IMR-90 (cell line): ENCODE results near the gene UBASH3A. TPM values are rescaled to one million over a fixed set of nuclear protein-coding genes. Genes with fewer than 3 reads are reported as not detected.
A peak's percentile ranks its signal among the peaks of the same experiment; 100 is the strongest.

Experiments
- ATAC-seq: fragments of 200-7000 bp; cut with Tn5 transposase; 2 replicates; pipeline ENCODE4 v1.9.1; 2020; ENCODE audit warnings: low read depth, mild to moderate bottlenecking, moderate library complexity
- BruUV-seq: library from RNA; stranded (reverse); fragments of 400-500 nt; replicated peaks from 2 replicates; lab custom pipeline; 2021; lab: Mats Ljungman, UMichigan
- CTCF ChIA-PET: fragments of 300-600 bp; formaldehyde crosslinking; extraction: SDS; loops from one replicate; lab custom pipeline; 2021; ENCODE audit warnings: antibody characterized with exemption; lab: Yijun Ruan, JAX
- POLR2A ChIA-PET: fragments of 300-600 bp; sonication (Branson Sonifier 250); formaldehyde crosslinking; loops from one replicate; lab custom pipeline; 2022; ENCODE audit warnings: antibody characterized with exemption; ENCODE audit not compliant: unreplicated experiment; lab: Charles Lee
- DNase-seq: peaks from one replicate; pipeline ENCODE4 v3.0.0; 2013
- H2AFZ ChIP-seq: replicated peaks from 2 replicates; pipeline ENCODE3; 2013; ENCODE audit warnings: low read length, mild to moderate bottlenecking; ENCODE audit not compliant: poor library complexity
- H2AK5ac ChIP-seq: 2 replicates; pipeline ENCODE4 v1.6.1; 2013; ENCODE audit warnings: low read depth, low read length, inconsistent platforms
- H2AK9ac ChIP-seq: replicated peaks from 2 replicates; pipeline ENCODE3; 2013; ENCODE audit warnings: mild to moderate bottlenecking, low read depth, low read length, moderate library complexity; ENCODE audit not compliant: poor library complexity
- H2BK120ac ChIP-seq: 2 replicates; pipeline ENCODE4 v1.6.1; 2013; ENCODE audit warnings: low read depth, low read length, inconsistent platforms
- H2BK15ac ChIP-seq: 3 replicates; pipeline ENCODE4 v1.6.1; 2013; ENCODE audit warnings: low read depth, low read length, inconsistent platforms
- H2BK20ac ChIP-seq: 2 replicates; pipeline ENCODE4 v1.6.1; 2013; ENCODE audit warnings: low read depth, mild to moderate bottlenecking, inconsistent platforms, low read length, moderate library complexity
- H2BK5ac ChIP-seq: 2 replicates; pipeline ENCODE4 v1.6.1; 2013; ENCODE audit warnings: mild to moderate bottlenecking, low read depth, low read length, inconsistent platforms; ENCODE audit not compliant: poor library complexity, severe bottlenecking
- H3K14ac ChIP-seq: replicated peaks from 2 replicates; pipeline ENCODE4 v1.6.1; 2013; ENCODE audit warnings: low read depth, low read length, inconsistent platforms
- H3K18ac ChIP-seq: 2 replicates; pipeline ENCODE4 v1.6.1; 2013; ENCODE audit warnings: low read depth, low read length, control low read depth
- H3K23ac ChIP-seq: 2 replicates; pipeline ENCODE4 v1.6.1; 2013; ENCODE audit warnings: low read depth, low read length, inconsistent platforms
- H3K27ac ChIP-seq: 2 replicates; pipeline ENCODE4 v1.5.1; 2013; ENCODE audit warnings: mild to moderate bottlenecking, control low read depth, low read length; ENCODE audit not compliant: insufficient read depth
- H3K27me3 ChIP-seq: 2 replicates; pipeline ENCODE4 v1.6.1; 2013; ENCODE audit warnings: low read length; ENCODE audit not compliant: control insufficient read depth, insufficient read depth
- H3K36me3 ChIP-seq: 2 replicates; pipeline ENCODE4 v1.6.1; 2013; ENCODE audit warnings: low read length, mixed read lengths; ENCODE audit not compliant: control insufficient read depth, insufficient read depth
- H3K4ac ChIP-seq: 2 replicates; pipeline ENCODE4 v1.6.1; 2013; ENCODE audit warnings: low read depth, low read length, inconsistent platforms
- H3K4me1 ChIP-seq: 2 replicates; pipeline ENCODE4 v1.6.1; 2013; ENCODE audit warnings: low read length, mixed read lengths; ENCODE audit not compliant: control insufficient read depth, insufficient read depth
- H3K4me2 ChIP-seq: 2 replicates; pipeline ENCODE4 v1.6.1; 2013; ENCODE audit warnings: low read depth, mild to moderate bottlenecking, control low read depth, low read length, moderate library complexity
- H3K4me3 ChIP-seq: 2 replicates; pipeline ENCODE4 v1.5.1; 2013; ENCODE audit warnings: low read depth, mild to moderate bottlenecking, control low read depth, low read length, moderate library complexity; ENCODE audit not compliant: insufficient read depth
- H3K56ac ChIP-seq: 2 replicates; pipeline ENCODE4 v1.6.1; 2013; ENCODE audit warnings: low read length, inconsistent platforms; ENCODE audit not compliant: insufficient read depth; ENCODE audit errors: extremely low read depth
- H3K79me1 ChIP-seq, 2 experiments: 2 replicates each; pipeline ENCODE4 v1.6.1; 2013; ENCODE audit warnings: low read length in 2 of 2, inconsistent platforms in 1 of 2, low read depth in 1 of 2
- H3K9ac ChIP-seq: 2 replicates; pipeline ENCODE4 v1.6.1; 2013; ENCODE audit warnings: low read depth, low read length, control low read depth
- H3K9me1 ChIP-seq: 2 replicates; pipeline ENCODE4 v1.6.1; 2013; ENCODE audit warnings: low read length, inconsistent platforms; ENCODE audit not compliant: insufficient read depth
- H3K9me3 ChIP-seq: 2 replicates; pipeline ENCODE4 v1.6.1; 2013; ENCODE audit warnings: low read length; ENCODE audit not compliant: control insufficient read depth, insufficient read depth
- H4K20me1 ChIP-seq: 2 replicates; pipeline ENCODE4 v1.6.1; 2013; ENCODE audit warnings: low read length, inconsistent platforms; ENCODE audit not compliant: insufficient read depth
- H4K5ac ChIP-seq: 2 replicates; pipeline ENCODE4 v1.6.1; 2013; ENCODE audit warnings: mild to moderate bottlenecking, low read depth, low read length, control low read depth
- H4K8ac ChIP-seq, 2 experiments: 2 replicates each; pipeline ENCODE4 v1.6.1; 2013; ENCODE audit warnings: low read depth in 2 of 2, low read length in 2 of 2, control low read depth in 1 of 2, inconsistent platforms in 1 of 2
- H4K91ac ChIP-seq: 2 replicates; pipeline ENCODE4 v1.6.1; 2013; ENCODE audit warnings: low read depth, low read length, inconsistent platforms; ENCODE audit not compliant: insufficient read depth
- BHLHE40 ChIP-seq: fragments of 150-350 bp; IDR thresholded peaks from 2 replicates; pipeline ENCODE4 v1.6.1; 2016; ENCODE audit warnings: mild to moderate bottlenecking, low read depth, low read length
- CEBPB ChIP-seq: IDR thresholded peaks from 2 replicates; pipeline ENCODE4 v1.6.1; 2012; ENCODE audit warnings: low read depth, low read length, improper control_type of control experiment
- CHD1 ChIP-seq: IDR thresholded peaks from 2 replicates; pipeline ENCODE4 v1.6.1; 2012; ENCODE audit warnings: low read depth, low read length, improper control_type of control experiment
- ELK1 ChIP-seq: fragments of 150-350 bp; IDR thresholded peaks from 2 replicates; pipeline ENCODE4 v1.6.1; 2016; ENCODE audit warnings: low read depth, mild to moderate bottlenecking, low read length, moderate library complexity, borderline replicate concordance
- FOS ChIP-seq: fragments of 150-350 bp; IDR thresholded peaks from 2 replicates; pipeline ENCODE4 v1.6.1; 2016; ENCODE audit warnings: low read depth, low read length
- MAFK ChIP-seq: IDR thresholded peaks from 2 replicates; pipeline ENCODE4 v1.6.1; 2012; ENCODE audit warnings: low read depth, low read length, improper control_type of control experiment
- MAZ ChIP-seq: IDR thresholded peaks from 2 replicates; pipeline ENCODE4 v1.6.1; 2012; ENCODE audit warnings: low read depth, mild to moderate bottlenecking, low read length, improper control_type of control experiment, moderate library complexity, borderline replicate concordance
- MXI1 ChIP-seq: IDR thresholded peaks from 2 replicates; pipeline ENCODE4 v1.6.1; 2012; ENCODE audit warnings: low read depth, mild to moderate bottlenecking, low read length, moderate library complexity, borderline replicate concordance
- NFE2L2 ChIP-seq: fragments of 150-350 bp; IDR thresholded peaks from 2 replicates; pipeline ENCODE4 v1.6.1; 2016; ENCODE audit warnings: low read depth, mild to moderate bottlenecking, low read length
- POLR2A ChIP-seq: IDR thresholded peaks from 2 replicates; pipeline ENCODE4 v1.6.1; 2012; ENCODE audit warnings: mild to moderate bottlenecking, low read depth, low read length
- RAD21 ChIP-seq: IDR thresholded peaks from 2 replicates; pipeline ENCODE4 v1.6.1; 2012; ENCODE audit warnings: low read length, improper control_type of control experiment
- RCOR1 ChIP-seq: IDR thresholded peaks from 2 replicates; pipeline ENCODE4 v1.6.1; 2012; ENCODE audit warnings: mild to moderate bottlenecking, low read length, improper control_type of control experiment; ENCODE audit not compliant: insufficient replicate concordance
- RFX5 ChIP-seq: IDR thresholded peaks from 2 replicates; pipeline ENCODE4 v1.8.0; 2012; ENCODE audit warnings: low read depth, mild to moderate bottlenecking, low read length, moderate library complexity
- SMC3 ChIP-seq: fragments of 150-350 bp; IDR thresholded peaks from 2 replicates; pipeline ENCODE4 v1.6.1; 2016; ENCODE audit warnings: low read depth, mild to moderate bottlenecking, antibody characterized with exemption, low read length, moderate library complexity
- USF2 ChIP-seq: fragments of 150-350 bp; IDR thresholded peaks from 2 replicates; pipeline ENCODE4 v1.6.1; 2017; ENCODE audit warnings: mild to moderate bottlenecking, antibody characterized with exemption, low read length, low read depth
- WGBS, 2 experiments: methylation state at CpG; one replicate each; pipeline versions ENCODE4 v1.1.5 to v1.1.7; 2013; ENCODE audit warnings: missing lambda C conversion rate in 2 of 2; ENCODE audit not compliant: insufficient read length in 1 of 2; ENCODE audit errors: extremely low coverage in 2 of 2; 5-methylcytosine and 5-hydroxymethylcytosine counted together
- dilution Hi-C: fragments of 300-500 bp; cut with HindIII; formaldehyde crosslinking; loops from one replicate; pipeline ENCODE4 v1.14.3; 2018; ENCODE audit warnings: low sequenced_read_pairs; ENCODE audit not compliant: unreplicated experiment
- in situ Hi-C: fragments of 300-500 bp; cut with MboI; formaldehyde crosslinking; loops from 3 replicates; pipeline ENCODE4 v1.14.3; 2019; ENCODE audit warnings: low sequenced_read_pairs, inconsistent platforms, mixed read lengths
- intact Hi-C: fragments of 100-400 bp; cut with micrococcal nuclease; formaldehyde crosslinking; loops from 2 replicates; pipeline ENCODE4 v1.10.0; 2022
- polyA plus RNA-seq, 3 experiments: library from polyadenylated mRNA; depleted of rRNA; stranded (reverse); fragments of >200 nt; gene quantifications; 2 replicates each; pipeline ENCODE4 v1.2.3, GENCODE V29; 2012; ENCODE audit warnings: low replicate concordance in 1 of 3
- total RNA-seq: library from RNA; depleted of rRNA; stranded (reverse); fragments of >200 nt; gene quantifications from 2 replicates; pipeline ENCODE4 v1.2.3, GENCODE V29; 2012
- TF ChIP-seq, protein P1 (sequence below): conservative IDR thresholded peaks from 2 replicates; pipeline ENCODE4 v1.5.1; 2012; ENCODE audit warnings: mild to moderate bottlenecking, low read depth, low read length, improper control_type of control experiment

UBASH3A gene
- total and polyA plus RNA-seq, 2 of the 4 experiments (the other 2 are of a cell fraction), result not detected

DNA sequence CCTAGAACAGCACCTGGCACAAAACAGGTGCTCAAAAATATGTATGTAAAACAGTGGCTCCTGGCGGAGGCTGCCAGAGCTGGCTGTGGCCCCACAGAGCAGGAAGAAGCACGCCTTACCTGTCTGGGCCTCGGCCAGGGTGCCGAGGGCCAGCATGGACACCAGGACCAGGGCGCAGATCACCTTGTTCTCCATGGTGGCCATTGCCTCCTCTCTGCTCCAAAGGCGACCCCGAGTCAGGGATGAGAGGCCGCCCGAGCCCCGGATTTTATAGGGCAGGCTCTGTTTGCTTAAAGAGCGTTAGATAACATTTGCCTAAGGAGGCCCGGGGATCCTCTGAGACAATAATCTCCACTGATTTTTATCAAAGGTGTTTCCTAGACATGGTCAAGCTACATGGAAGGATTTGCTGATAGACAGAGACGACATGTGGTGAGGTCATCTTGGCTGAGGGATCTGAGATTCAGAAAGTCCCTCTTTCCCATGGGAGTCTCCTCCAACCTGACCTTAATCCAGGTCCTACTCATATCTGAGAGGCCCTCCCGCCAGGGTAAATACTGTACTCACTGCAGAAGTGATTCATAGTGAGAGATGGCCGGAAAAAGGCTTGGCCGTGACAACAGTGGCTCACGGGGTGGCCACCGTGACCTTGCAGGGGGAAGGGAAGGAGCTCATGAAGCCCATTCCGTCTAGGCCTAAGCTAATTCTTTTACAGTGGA lies 37.3 kb upstream of the UBASH3A start, which contains the start of gene TFF1:
Gene TFF1 (minus strand): TSS at position 244 of the 719 bp plus-strand sequence. CDS start 40 bp downstream, at position 204.
- no peak within 1 kb of the TSS for H4K5ac ChIP-seq
- H3K9ac ChIP-seq, result no peak within 1 kb of the TSS
- H3K4ac ChIP-seq, result no peak within 1 kb of the TSS
- no peaks in the 10 kb centered on the region for H3K79me1 ChIP-seq
- H2AK5ac ChIP-seq, result no peak within 1 kb of the TSS
- H3K27ac ChIP-seq, result no peak within 1 kb of the TSS
- TF ChIP-seq BHLHE40 (no peak), ELK1 (no peak), MAZ (no peak), CHD1 (no peak), USF2 (no peak), POLR2A (no peak), FOS (no peak), MAFK (no peak), RCOR1 (no peak), SMC3 (no peak), RFX5 (no peak), MXI1 (no peak), CEBPB (no peak), RAD21 (no peak), NFE2L2 (no peak)
- TF ChIP-seq, protein P1, sequence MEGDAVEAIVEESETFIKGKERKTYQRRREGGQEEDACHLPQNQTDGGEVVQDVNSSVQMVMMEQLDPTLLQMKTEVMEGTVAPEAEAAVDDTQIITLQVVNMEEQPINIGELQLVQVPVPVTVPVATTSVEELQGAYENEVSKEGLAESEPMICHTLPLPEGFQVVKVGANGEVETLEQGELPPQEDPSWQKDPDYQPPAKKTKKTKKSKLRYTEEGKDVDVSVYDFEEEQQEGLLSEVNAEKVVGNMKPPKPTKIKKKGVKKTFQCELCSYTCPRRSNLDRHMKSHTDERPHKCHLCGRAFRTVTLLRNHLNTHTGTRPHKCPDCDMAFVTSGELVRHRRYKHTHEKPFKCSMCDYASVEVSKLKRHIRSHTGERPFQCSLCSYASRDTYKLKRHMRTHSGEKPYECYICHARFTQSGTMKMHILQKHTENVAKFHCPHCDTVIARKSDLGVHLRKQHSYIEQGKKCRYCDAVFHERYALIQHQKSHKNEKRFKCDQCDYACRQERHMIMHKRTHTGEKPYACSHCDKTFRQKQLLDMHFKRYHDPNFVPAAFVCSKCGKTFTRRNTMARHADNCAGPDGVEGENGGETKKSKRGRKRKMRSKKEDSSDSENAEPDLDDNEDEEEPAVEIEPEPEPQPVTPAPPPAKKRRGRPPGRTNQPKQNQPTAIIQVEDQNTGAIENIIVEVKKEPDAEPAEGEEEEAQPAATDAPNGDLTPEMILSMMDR, result no peak
- H3K4me2 ChIP-seq, result no peak within 1 kb of the TSS
- H3K14ac ChIP-seq, result no peak within 1 kb of the TSS
- H2BK20ac ChIP-seq, result no peak within 1 kb of the TSS
- POLR2A ChIA-PET, result no interaction called here
- no peak within 1 kb of the TSS for H2BK120ac ChIP-seq
- H3K9me3 ChIP-seq, result no peaks in the 10 kb centered on the region
- in situ Hi-C loops (no loop called here), intact Hi-C loops (no loop called here), dilution Hi-C loops (no loop called here)
- H4K91ac ChIP-seq, result no peak within 1 kb of the TSS
- DNase-seq (peak; percentile 10), ATAC-seq (no peak)
- no peaks in the 10 kb centered on the region for H3K36me3 ChIP-seq
- no peak within 1 kb of the TSS for H2AFZ ChIP-seq
- H2BK5ac ChIP-seq, result no peak within 1 kb of the TSS
- H3K56ac ChIP-seq, result no peak within 1 kb of the TSS
- no peak within 1 kb of the TSS for H2AK9ac ChIP-seq
- CTCF ChIA-PET, result interaction anchor here (0.7 to 0.8 kb wide), 2 partner anchors 9 to 15 kb away, joined by 3 read pairs; no protein-coding TSS in a partner anchor
- H3K4me1 ChIP-seq, result no peaks in the 10 kb centered on the region
- no TSS peak for BruUV-seq
- no peak within 1 kb of the TSS for H3K4me3 ChIP-seq
- no peak within 1 kb of the TSS for H2BK15ac ChIP-seq
- no peak within 1 kb of the TSS for H3K23ac ChIP-seq
- H4K20me1 ChIP-seq, result no peaks in the 10 kb centered on the region
- 76% methylated on average over 10 of the region's 19 CpGs; no CpG with 5 or more reads in 1 of the 2 experiments for WGBS, 2 experiments
- no peak within 1 kb of the TSS for H3K18ac ChIP-seq
- H4K8ac ChIP-seq, result no peak within 1 kb of the TSS
- no peaks in the 10 kb centered on the region for H3K9me1 ChIP-seq
- peaks cover 15% of the 10 kb centered on the region; the same call in 1 of the 2 replicates for H3K27me3 ChIP-seq
